T-helper 1 cell treated with Interleukin-12 subunit alpha and Interleukin-12 subunit beta and Interleukin-4 antibody, amounts not matched to agents 30 ng/mL and 1 ng/mL, for 36 hours (primary cell): Measurements from ENCODE around the gene GIMD1. TPM values are rescaled to one million over a fixed set of nuclear protein-coding genes. Genes with fewer than 3 reads are reported as not detected.
"Not testable (repeated sequence)": the region's sequence is repeated elsewhere in the genome, so short reads cannot be mapped to it uniquely, and the experiment has no call there.

Experiments
- intact Hi-C: fragments of 100-400 bp; cut with micrococcal nuclease; formaldehyde crosslinking; loops from one replicate; pipeline ENCODE4 v1.15.1; 2024
- total RNA-seq: library from RNA; stranded (reverse); gene quantifications from 2 replicates; pipeline ENCODE4 v1.2.3, GENCODE V29; 2022

Gene GIMD1
- total RNA-seq, 1 donor from 2014 or later, result not detected

GRCh38 chr4:106351016-106351415 is 17.6 kb downstream of the GIMD1 start:
- intact Hi-C loops, result no loop called here

DNA sequence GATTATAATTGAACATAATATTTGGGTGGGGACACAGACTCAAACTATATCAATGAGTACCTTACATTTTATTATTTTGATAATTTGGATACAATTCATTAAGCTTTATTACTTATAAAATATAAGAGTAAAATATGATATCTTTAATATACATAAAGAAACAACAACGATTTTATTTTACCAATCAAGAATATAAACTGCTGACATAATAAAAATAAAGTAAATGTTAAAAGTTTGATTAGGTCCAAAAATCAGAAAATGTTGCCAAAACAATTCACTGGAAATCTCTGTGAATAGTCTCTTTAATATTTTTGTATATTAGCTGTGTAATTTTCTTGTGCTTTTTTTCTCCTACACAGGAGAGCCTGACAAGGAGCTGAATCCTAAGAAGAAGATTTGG is 21.4 kb downstream of the GIMD1 start:
- intact Hi-C loops, result no loop called here

DNA sequence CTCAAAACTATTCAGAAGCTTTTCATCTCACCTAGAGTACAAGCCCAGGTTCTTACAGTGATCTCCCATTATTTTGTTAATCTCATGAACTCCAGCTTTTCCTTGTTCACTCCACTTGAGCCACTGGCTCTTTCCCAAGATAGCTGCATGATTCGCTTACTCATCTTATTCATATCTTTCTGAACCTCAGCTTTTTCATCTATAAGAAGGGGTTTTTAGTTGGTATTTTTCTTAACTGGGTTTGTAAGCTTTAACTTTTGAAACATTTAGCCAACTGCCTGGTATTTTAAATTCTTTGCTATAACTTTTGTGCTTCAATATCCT is 24.0 kb downstream of the GIMD1 start:
- intact Hi-C loops, result no loop called here

DNA sequence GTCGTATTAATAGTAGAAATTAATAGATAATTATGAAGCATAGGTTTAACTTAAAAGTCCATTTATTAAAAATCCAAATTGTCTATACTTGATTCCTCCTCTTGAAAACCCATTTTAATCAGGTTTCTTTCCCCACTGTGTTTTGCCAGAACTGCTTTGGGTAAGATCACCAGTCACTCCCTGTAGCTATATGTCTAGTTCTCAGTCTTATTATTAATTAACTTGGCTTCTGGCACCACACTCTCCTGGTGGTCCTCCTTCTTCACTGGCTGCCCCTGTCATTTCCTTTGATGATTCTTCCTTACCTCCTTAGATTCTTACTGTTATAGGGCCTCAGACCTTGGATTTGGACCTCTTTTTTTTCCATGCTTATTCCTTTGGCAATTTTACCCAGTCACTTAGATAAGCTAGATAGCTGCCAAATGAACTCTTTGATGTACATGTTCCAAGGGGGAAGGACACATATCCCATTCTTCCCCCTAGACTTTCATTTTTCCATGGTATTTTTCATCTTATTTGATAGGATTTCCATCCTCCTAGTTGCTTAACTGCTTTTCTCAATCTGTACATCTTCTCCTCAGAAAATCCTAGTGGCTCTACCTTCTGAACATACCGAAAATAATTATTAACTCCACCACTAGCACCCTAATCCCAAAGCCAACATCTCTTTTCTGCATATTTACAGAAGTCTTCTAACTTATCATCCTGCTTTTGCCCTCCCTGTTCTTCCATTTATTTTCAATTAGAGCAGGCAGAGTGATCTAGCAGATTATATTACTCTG is 24.5 kb downstream of the GIMD1 start:
- intact Hi-C loops, result no loop called here

DNA sequence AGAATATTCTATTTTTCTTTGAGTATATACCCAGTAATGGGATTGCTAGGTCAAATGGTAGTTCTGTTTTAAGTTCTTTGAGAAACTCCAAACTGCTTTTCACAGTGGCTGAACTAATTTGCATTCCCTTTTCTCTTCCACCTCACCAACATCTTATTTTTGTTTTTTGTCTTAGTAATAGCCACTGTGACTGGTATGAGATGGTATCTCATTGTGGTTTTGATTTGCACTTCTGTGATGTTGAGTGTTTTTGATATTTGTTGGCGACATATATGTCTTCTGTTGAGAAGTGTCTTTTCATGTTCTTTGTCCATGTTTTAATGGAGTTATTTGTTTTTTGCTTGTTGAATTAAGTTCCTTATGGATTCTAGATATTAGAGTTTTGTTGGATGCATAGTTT is 27.8 kb downstream of the GIMD1 start:
- intact Hi-C loops, result no loop called here

DNA sequence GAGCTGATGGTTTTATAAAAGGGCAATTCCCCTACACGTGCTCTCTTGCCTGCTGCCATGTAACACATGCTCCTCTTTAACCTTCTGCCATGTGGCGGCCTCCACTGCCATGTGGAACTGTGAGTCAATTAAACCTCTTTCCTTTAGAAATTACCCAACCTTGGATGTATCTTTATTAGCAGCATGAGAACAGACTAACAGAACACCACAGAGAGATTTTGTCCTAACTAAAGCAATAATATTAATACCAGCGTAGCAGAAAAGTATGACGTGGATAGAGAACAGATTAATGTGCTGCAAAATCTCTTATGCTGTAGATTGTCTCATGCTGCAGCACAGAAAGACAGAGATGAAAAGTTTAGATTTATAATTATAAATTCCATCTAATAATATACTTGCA is 29.1 kb downstream of the GIMD1 start:
- intact Hi-C loops, result no loop called here

DNA sequence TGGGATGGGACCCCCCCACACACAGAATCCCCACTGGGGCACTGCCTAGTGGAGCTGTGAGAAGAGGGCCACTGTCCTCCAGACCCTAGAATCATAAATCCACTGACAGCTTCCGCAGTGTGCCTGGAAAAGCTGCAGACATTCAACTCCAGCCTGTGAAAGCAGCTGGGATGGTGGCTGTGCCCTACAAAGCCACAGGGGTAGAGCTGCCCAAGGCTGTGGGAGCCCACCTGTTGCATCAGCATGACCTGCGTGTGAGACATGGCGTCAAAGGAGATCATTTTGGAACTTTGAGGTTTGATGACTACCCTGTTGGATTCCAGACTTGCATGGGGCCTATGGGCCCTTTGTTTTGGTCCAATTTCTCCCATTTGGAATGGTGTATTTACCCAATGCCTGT is 29.9 kb downstream of the GIMD1 start:
- intact Hi-C loops, result no loop called here

GRCh38 chr4:106337916-106338315 is 30.7 kb downstream of the GIMD1 start:
- intact Hi-C loops, result no loop called here

GRCh38 chr4:106336618-106337017 is 32.0 kb downstream of the GIMD1 start:
- intact Hi-C loops, result no loop called here

DNA sequence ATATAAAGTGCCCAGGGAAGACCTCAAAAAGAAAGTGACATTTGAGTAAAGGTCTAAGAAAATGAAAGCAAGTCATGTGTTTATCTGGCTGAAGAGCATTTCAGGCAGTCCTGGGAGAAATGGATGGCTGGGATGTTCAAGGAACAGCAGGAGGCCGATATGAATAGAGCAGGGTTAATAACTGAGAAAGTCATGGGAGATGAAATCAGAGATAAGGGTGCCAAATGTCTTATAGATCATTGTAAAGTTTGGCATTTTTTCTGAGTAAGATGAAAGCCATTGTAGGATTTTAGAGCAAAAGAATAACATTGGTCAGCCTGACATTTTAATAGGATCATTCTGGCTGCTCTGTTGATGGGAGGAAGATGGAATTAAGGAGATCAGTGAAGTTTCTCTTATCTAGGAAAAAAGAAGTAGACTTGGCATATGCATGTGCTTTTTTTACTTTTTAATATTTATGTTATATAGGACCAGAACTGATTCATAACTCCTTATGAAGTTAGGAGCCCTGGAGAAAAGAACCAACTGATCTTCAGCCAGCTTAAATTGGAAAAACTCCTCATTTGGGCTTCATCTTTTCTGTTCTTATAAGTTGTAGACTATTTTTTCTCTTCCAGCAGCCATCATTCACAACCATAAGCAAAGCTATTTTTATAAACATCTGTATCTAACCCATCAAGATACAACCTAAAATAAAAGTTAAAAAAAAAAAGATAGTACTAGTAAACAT is 33.7 kb downstream of the GIMD1 start:
- intact Hi-C loops, result no loop called here

GRCh38 chr4:106333186-106333585 is 35.4 kb downstream of the GIMD1 start:
- intact Hi-C loops, result no loop called here

GRCh38 chr4:106329041-106329618 is 39.4 kb downstream of the GIMD1 start:
- intact Hi-C loops, result loop anchor here (1.0 to 2.0 kb wide), 4 partner anchors 13 to 570 kb away; partner anchors contain the start of genes AIMP1 and TBCK

GRCh38 chr4:106325800-106326199 is 42.8 kb downstream of the GIMD1 start:
- intact Hi-C loops, result no loop called here

DNA sequence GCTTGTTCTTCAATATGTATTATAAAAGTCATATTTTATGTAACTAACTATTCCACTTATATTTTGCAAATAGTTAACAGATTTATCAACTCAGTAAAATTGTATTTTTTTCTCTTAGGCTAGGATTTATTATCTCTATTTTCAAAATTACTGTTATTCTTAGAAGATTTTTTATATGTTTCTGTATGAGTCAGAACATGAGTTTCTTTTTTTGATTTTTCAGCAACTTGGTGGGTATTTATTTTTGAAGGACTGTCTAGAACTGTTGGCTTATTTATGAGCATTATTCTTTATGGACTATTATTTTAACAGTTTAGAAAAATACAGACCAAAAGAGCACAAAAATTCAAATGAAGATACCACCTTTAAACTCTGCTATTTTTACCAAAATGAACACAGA is 45.5 kb downstream of the GIMD1 start:
- intact Hi-C loops, result no loop called here

- intact Hi-C loops, result not testable (repeated sequence)
Observed at GRCh38 chr4:106321814-106322213, 46.8 kb downstream of the GIMD1 start.

DNA sequence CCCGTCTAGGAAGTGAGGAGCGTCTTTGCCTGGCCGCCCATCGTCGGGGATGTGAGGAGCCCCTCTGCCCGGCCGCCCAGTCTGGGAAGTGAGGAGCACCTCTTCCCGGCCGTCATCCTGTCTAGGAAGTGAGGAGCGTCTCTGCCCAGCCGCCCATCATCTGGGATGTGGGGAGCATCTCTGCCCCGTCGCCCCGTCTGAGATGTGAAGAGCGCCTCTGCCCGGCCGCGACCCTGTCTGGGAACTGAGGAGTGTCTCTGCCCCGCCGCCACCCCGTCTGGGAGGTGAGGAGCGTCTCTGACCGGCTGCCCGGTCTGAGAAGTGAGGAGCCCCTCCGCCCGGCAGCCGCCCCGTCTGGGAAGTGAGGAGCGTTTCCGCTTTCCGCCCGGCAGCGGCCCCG is 47.4 kb downstream of the GIMD1 start:
- intact Hi-C loops, result not testable (repeated sequence)

DNA sequence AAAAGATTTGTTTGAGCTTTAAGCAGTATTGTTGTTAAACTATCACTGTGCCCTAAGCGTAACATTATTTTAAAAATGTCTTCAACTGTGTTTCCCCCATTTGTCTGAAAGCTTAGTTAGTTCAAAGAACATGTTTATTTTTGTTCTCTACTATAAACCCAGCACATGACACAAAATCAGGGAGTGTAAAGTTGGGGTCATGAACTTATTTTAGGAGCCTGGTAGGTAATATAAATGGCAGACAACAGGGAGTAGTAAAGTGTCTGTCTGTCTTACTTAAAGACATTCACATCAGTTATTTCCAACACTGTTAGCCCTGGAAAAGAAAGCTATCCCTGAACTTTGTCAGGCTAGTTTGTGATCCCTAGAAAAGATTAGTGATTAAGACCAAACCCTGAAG is 48.3 kb downstream of the GIMD1 start:
- intact Hi-C loops, result no loop called here

- intact Hi-C loops, result loop anchor here (10.0 kb wide), 1 partner anchor 1014 kb away; no protein-coding TSS in a partner anchor
Observed at GRCh38 chr4:106318511-106318910, 50.1 kb downstream of the GIMD1 start.

GRCh38 chr4:106317815-106318214 is 50.8 kb downstream of the GIMD1 start:
- intact Hi-C loops, result loop anchor here (2.0 to 10.0 kb wide), 2 partner anchors 1013 to 1403 kb away; partner anchors contain the start of gene PAPSS1

DNA sequence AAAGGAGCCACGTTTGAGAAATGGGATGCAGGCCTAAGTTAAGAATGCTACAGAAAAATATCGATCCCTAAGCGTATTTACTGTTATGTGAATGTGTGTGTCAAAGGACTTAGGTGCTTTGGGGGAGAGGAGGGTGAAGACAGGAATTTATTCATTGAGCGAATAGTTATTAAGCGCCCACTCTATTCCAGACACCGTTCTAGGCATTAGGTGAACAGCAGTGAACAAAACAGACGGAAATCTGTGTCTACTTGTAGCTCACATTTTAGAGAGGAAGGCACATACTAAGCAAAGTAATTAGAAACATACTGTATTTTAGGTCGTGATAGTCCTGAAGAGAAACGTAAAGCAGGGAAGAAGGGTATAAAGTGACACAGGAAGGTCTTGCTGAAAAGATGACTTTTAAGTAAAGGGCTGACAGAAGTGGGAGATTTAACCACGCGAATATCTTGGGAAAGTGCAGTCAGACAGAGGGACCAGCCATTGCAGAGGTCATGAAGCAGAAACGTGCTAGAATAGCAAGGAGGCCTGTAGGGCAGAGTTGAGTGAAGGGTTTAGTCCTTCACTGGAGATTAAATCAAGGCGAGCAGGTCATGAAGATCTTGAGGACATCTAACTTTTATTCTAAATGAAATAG is 51.7 kb downstream of the GIMD1 start:
- intact Hi-C loops, result loop anchor here (1.0 to 10.0 kb wide), 8 partner anchors 12 to 1672 kb away; partner anchors contain the start of genes GSTCD, HADH, INTS12 and PAPSS1

DNA sequence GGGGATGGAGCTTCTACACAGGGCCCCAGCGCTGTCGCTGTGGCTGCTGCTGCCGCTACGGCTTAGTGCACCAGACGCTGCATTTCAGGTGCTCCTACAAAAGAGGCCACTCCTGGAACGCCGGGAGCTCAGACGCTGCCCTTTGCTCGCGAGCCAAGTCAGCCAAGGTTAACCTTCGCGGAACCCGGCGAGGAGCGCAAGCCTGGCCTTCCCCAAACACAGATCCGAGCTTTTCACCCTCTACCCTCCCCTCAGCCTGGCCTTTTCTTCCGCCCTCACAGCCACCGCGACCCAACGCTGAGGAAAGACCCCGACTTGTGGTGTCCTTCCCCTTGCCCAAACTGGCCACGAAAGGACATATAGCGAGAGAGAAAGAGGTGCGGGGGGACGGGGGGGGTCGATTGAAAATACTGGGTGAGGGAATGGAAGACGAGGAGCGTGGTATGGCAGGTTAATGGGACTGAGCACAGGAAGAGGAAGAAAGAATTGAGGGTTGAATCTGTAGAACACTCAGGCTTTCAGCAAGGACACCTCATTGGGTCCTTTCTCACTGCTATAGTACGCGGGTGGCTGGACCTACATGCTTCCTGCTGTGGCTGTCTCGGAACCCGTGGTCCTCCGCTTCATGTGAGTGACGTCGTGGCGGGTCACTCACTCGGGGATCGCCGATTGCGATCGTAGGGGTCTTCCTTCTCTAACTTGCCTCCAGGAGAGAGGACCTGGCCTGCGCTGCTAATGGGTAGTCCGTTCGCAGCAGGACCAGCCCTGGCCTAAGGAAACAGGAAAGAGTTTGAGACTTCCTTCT is 52.4 kb downstream of the GIMD1 start, which contains the start of the genes AIMP1 and TBCK:
TSS of gene AIMP1 (plus strand) at position 583 of the 805 bp plus-strand sequence. CDS start 8,460 bp downstream, outside the sequence.
TSS of gene TBCK (minus strand) at position 242 of the 805 bp plus-strand sequence. CDS start 7,249 bp downstream, outside the sequence.
- intact Hi-C loops, result loop anchor here (1.0 to 10.0 kb wide), 8 partner anchors 13 to 1673 kb away; partner anchors contain the start of genes GSTCD, HADH, INTS12 and PAPSS1
